GM21723 (cell line): ENCODE measurements around the gene EIF2D.

Source experiments
- ATAC-seq: cut with Tn5 transposase; IDR thresholded peaks from one replicate; pipeline ENCODE4 v1.9.1; 2021; ENCODE audit warnings: mild to moderate bottlenecking, moderate library complexity; ENCODE audit not compliant: unreplicated experiment

Gene EIF2D

GRCh38 chr1:206554211-206554610, 58.1 kb downstream of the EIF2D start:
- ATAC-seq, result no peak

GRCh38 chr1:206551986-206552326, 60.3 kb downstream of the EIF2D start:
- no peak for ATAC-seq

DNA sequence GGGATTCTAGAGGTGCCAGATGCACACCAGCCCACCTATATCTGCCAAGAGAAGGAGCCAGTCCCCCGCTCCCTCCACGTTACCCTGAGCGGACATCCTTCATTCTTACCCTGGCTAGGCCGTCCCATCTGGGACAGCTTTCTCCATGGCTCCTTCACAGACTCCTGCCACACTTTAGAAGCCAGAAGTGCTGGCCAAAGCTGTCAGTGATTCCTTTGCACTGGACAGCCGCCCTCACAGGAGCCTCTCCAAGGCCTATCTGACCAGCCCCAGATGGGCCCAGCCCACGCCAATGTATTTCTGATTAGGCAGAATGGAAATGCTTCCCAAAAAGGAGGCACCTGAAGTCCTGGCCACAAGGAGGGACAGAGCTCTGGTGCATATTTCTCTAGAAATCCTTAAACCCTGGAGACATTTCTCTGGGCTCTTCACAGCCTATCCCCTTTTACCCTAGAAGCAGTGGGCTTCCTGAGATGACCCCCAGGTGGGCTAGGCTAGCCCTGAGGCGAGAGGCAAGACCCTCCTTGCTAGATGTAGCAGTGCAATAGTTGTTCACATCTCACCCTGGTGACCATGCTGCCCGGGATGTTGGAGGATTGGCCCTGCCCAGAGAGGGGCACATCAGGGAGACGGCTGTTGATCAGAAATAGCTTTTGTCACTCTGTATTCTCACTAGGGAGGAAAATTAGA, 60.8 kb downstream of the EIF2D start:
- ATAC-seq, result no peak

DNA sequence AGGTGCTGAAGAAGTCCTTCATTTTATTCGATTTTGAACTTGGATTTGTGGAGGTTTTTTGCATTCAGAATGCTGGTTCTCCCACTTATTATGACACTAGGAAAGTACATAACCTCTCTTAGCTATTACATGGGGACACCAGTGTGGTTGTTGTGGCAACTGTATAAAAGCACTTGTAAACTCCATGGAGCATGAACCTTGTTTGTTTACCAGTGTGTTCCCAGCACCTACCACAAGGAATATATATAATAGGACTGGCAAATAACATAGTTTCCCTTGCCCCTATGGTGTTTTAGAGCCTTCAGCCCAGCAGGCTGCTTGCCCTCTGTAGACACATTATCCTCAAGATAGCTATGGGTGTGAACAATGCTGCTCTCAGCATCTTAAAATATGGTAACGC, 61.8 kb downstream of the EIF2D start:
- no peak for ATAC-seq

DNA sequence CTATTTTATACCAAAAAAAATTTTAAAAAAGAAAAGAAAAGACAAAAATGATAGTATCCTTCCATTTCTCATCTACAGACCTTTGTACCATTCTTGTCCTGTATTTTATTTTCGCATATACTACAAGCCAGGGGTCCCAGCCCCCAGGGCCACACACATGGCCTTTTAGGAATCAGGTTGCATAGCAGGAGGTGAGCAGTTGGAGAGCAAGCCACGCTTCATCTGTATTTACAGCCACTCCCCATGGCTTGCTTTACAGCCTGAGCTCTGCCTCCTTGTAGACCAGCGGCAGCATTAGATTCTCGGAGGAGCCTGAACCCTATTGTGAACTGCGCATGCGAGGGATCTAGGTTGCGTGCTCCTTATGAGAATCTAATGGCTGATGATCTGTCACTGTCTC, 65.2 kb downstream of the EIF2D start:
- ATAC-seq, result no peak

DNA sequence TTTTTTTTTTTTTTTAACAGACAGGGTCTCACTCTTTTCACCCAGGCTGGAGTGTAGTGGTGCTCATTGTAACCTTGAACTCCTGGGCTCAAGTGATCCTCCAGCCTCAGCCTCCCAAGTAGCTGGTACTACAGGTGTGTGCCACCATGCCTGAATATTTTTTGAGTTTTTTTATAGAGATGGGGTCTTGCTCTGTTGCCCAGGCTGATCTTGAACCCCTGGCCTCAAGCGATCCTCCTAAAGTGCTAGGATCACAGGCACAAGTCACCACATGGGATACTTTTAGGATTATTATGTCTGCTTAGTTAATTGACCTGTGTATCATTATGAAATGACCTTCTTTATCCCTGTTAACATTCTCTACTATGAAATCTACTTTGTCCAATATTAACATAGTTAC, 66.9 kb downstream of the EIF2D start:
- no peak for ATAC-seq

DNA sequence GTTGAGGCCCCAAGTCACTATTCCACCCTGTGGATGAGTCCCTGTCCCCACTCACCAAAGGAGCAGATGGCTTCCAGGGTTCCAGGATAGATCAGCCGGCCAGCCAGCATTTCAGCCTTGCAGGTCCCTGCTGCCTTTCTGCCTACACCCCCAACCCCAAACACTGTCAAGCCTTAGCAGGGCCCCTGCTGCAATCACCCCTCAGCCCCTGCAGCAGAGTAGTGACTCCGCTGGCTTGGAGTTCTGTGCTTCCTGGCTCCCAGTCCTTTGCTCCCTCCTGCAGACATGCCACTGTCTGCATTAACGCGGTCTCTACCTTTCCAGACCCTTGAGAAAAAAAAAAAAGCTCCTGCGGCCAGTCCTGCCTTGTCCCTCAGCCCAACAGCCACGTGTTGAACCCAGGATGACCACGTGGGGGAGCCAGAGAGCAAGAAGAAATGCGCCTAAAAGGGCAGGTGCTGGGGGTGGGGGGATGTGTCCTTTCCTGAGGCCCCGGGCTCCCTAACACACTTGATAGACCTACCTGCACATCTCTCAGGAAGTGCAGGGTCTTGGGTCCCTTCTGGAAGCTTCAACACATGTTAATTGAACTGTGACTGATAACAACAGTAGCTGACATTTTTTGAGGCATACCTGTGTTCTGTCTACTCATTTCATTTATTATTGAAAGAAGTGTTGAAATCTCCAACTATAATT, 67.6 kb downstream of the EIF2D start:
- peak; percentile 70 for ATAC-seq
